AG10803 (cell line): ENCODE data around the gene SLFN13.
A peak's percentile ranks its signal among the peaks of the same experiment; 100 is the strongest.
"Not testable (repeated sequence)": the region's sequence is repeated elsewhere in the genome, so short reads cannot be mapped to it uniquely, and the experiment has no call there.

Experiments
- DNase-seq: peaks from one replicate; pipeline ENCODE4 v3.0.0; 2010; ENCODE audit warnings: low read depth
- H3K4me3 ChIP-seq: 2 replicates; pipeline ENCODE4 v1.5.1; 2011; ENCODE audit warnings: mild to moderate bottlenecking, low read length, control low read depth
- TF ChIP-seq, protein P1 (sequence below): conservative IDR thresholded peaks from 2 replicates; pipeline ENCODE4 v1.5.1; 2011; ENCODE audit warnings: mild to moderate bottlenecking, low read length, control low read depth, inconsistent platforms

SLFN13 gene

GRCh38 chr17:35432176-35433074 is 16.1 kb downstream of the SLFN13 start, which contains the start of gene SLFN12:
SLFN12 (minus strand) TSS chr17:35432500; CDS start chr17:35423028, 9,472 bp downstream.
- DNase-seq = peak; percentile 96
- peak within 1 kb of the TSS; percentile 90 for H3K4me3 ChIP-seq
- TF ChIP-seq, protein P1, sequence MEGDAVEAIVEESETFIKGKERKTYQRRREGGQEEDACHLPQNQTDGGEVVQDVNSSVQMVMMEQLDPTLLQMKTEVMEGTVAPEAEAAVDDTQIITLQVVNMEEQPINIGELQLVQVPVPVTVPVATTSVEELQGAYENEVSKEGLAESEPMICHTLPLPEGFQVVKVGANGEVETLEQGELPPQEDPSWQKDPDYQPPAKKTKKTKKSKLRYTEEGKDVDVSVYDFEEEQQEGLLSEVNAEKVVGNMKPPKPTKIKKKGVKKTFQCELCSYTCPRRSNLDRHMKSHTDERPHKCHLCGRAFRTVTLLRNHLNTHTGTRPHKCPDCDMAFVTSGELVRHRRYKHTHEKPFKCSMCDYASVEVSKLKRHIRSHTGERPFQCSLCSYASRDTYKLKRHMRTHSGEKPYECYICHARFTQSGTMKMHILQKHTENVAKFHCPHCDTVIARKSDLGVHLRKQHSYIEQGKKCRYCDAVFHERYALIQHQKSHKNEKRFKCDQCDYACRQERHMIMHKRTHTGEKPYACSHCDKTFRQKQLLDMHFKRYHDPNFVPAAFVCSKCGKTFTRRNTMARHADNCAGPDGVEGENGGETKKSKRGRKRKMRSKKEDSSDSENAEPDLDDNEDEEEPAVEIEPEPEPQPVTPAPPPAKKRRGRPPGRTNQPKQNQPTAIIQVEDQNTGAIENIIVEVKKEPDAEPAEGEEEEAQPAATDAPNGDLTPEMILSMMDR = no peak

- H3K4me3 ChIP-seq = no peak overlapping the region
- DNase-seq = no peak
- TF ChIP-seq, protein P1 = no peak
Observed at GRCh38 chr17:35429702-35430101, 18.9 kb downstream of the SLFN13 start.

DNA sequence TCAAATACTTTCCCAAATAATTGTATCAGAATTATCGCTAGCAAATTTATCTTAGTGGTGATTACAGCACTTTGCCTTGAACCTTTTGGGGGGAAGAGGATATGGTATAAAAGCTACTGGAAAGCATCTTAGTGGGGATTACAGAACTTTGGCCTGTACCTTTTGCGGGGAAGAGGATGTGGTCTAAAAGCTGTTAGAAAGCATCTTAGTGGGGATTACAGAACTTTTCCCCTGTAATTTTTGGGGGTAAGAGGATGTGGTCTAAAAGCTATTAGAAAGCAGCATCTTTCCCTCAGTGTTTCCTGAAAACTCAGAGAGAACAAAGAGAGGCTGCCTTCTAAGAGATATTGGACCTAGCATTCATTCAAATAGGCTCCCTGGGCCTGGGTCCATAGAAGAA is 20.3 kb downstream of the SLFN13 start:
- TF ChIP-seq, protein P1 = no peak
- no peak overlapping the region for H3K4me3 ChIP-seq
- DNase-seq = no peak

DNA sequence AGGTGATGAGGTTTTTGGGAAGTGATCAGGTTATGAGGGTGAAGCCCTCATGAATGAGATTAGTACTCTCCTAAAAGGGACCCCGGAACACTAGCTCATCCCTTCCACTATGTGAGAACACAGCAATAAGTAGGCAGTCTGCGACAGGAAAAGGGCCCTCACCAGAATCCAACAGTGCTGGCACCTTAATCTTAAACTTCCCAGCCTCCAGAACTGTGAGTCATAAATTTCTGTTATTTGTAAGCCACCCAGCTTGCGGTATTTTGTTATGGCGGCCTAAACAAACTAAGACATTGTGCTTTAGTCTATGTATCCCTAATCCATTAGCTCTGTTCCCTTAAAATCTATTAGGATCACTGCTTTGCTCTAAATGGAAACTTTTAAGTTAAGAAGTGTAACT is 24.8 kb downstream of the SLFN13 start:
- TF ChIP-seq, protein P1 = no peak
- H3K4me3 ChIP-seq = no peak overlapping the region
- no peak for DNase-seq

GRCh38 chr17:35421069-35421468 is 27.5 kb downstream of the SLFN13 start:
- not testable (repeated sequence) for H3K4me3 ChIP-seq, DNase-seq

DNA sequence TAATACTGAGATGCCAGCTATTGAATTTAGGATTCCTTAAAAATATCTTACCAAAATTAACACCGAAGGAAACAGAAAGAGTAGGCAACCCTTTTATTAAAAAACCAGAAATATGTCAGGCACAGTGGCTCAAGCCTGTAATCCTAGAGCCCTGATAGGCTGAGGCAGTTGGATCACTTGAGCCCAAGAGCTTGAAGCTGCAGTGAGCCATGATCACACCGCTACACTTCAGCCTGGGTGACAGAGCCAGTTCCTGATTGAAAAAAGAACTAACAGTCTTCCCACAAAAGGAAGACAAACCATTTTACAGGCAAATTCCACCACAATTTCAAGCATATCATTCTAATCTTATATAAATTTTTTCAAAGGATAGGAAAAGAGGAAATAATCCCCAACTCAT is 31.9 kb downstream of the SLFN13 start:
- no peak for DNase-seq
- H3K4me3 ChIP-seq = no peak overlapping the region
- TF ChIP-seq, protein P1 = no peak

DNA sequence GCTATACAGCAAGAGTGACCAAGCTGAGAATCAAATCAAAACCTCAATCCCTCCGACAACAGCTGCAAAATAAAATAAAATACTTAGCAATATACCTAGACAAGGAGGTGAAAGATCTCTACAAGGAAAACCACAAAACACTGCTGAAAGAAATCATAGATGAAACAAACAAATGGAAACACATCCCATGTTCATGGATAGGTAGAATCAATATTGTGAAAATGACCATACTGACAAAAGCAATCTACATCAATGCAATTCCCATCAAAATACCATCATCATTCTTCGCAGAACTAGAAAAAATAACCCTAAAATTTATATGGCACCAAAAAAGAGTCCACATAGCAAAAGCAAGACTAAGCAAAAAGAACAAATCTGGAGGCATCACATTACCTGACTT is 33.9 kb downstream of the SLFN13 start:
- H3K4me3 ChIP-seq, DNase-seq: not testable (repeated sequence)

DNA sequence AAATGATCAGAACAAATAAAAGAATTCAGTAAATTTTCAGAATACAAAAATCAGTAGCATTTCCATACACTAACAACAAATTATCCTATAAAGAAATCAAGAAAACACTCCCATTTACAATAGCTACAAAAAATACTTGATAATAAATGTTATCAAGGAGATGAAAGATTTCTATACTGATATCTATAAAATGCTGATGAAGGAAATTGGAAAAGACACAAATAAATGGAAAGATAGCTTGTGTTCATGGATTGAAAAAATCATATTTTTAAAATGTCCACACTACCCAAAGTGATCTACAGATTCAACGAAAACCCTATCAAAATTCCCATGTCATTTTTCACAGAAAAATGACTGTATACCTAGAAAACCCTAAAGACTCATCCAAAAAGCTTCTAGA is 34.3 kb downstream of the SLFN13 start:
- no peak overlapping the region for H3K4me3 ChIP-seq
- TF ChIP-seq, protein P1 = no peak
- DNase-seq = no peak
